GM13976 (cell line): Measurements from ENCODE around the gene CNTNAP2.

Experiments used
- DNase-seq: peaks from one replicate; pipeline ENCODE4 v3.0.0; 2012; ENCODE audit warnings: low spot score
- in situ Hi-C: fragments of 300-500 bp; cut with MboI; formaldehyde crosslinking; loops from one replicate; pipeline ENCODE4 v1.12.0; 2022; ENCODE audit warnings: low sequenced_read_pairs, mixed read lengths, inconsistent platforms; ENCODE audit not compliant: unreplicated experiment
- TF ChIP-seq, protein P1 (sequence below): IDR thresholded peaks from 2 replicates; pipeline ENCODE4 v1.5.1; 2012; ENCODE audit warnings: borderline replicate concordance, mild to moderate bottlenecking; ENCODE audit not compliant: insufficient read depth; ENCODE audit errors: extremely low read depth, missing control alignments, control extremely low read depth

Gene CNTNAP2

DNA sequence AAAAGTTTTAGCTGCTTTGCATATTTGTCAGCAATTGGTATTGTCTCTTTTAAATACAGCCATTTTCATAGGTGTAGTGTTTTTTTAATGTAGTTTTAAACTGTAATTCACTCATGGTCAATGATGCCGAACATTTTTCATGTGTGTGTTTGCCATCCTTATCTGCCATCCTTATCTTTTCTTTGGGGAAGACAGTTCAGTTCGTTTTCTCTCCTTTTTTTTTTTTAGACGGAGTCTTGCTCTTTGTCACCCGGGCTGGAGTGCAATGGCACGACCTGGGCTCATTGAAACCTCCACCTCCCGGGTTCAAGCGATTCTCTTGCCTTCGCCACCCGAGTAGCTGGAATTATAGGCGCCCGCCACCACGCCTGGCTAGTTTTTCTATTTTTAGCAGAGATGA, 545.3 kb downstream of the CNTNAP2 start:
- TF ChIP-seq, protein P1, sequence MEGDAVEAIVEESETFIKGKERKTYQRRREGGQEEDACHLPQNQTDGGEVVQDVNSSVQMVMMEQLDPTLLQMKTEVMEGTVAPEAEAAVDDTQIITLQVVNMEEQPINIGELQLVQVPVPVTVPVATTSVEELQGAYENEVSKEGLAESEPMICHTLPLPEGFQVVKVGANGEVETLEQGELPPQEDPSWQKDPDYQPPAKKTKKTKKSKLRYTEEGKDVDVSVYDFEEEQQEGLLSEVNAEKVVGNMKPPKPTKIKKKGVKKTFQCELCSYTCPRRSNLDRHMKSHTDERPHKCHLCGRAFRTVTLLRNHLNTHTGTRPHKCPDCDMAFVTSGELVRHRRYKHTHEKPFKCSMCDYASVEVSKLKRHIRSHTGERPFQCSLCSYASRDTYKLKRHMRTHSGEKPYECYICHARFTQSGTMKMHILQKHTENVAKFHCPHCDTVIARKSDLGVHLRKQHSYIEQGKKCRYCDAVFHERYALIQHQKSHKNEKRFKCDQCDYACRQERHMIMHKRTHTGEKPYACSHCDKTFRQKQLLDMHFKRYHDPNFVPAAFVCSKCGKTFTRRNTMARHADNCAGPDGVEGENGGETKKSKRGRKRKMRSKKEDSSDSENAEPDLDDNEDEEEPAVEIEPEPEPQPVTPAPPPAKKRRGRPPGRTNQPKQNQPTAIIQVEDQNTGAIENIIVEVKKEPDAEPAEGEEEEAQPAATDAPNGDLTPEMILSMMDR: no peak
- in situ Hi-C loops: no loop called here
- DNase-seq: no peak

GRCh38 chr7:146665023-146665422, 548.4 kb downstream of the CNTNAP2 start:
- TF ChIP-seq, protein P1: no peak
- DNase-seq: no peak
- in situ Hi-C loops: no loop called here

DNA sequence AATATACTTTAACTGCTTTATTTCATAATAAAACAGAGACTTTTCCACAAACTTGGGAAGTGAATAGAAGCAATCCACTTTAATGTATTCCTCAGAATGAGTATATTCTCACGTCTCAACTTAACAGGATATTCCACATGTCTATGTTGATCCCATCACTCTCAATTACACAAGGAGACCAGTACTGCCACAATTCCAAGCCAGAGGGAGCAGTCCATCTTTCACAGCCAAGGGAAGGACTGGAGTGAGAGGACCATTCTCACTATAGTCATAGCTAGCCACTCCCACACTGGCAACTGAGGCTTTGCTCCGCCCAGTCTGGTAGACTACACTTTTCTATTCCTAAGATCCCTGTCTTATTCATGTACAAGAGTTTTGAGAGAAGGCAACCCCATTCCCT, 553.9 kb downstream of the CNTNAP2 start:
- in situ Hi-C loops: no loop called here
- TF ChIP-seq, protein P1: no peak
- no peak for DNase-seq

DNA sequence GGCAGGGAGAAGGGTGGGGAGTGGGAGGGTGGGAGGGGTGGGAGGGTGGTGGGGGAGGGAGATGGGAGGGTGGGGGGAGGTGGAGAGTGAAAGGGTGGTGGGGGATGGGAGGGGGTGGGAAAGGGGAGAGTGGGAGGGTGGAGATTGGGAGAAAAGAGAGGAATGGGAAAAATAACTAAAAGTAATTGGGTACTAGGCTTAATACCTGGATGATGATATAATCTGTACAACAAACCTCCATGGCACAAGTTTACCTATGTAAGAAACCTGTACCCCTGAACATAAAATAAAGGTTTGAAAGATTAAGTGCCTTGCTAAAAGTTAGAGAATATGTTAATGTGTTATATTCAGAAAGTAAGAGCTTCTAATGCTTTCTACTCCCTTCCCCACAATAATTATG, 564.9 kb downstream of the CNTNAP2 start:
- TF ChIP-seq, protein P1: no peak
- in situ Hi-C loops: no loop called here
- no peak for DNase-seq

- in situ Hi-C loops: no loop called here
- TF ChIP-seq, protein P1: no peak
- no peak for DNase-seq
Measured at GRCh38 chr7:146683439-146683838, 566.8 kb downstream of the CNTNAP2 start.

DNA sequence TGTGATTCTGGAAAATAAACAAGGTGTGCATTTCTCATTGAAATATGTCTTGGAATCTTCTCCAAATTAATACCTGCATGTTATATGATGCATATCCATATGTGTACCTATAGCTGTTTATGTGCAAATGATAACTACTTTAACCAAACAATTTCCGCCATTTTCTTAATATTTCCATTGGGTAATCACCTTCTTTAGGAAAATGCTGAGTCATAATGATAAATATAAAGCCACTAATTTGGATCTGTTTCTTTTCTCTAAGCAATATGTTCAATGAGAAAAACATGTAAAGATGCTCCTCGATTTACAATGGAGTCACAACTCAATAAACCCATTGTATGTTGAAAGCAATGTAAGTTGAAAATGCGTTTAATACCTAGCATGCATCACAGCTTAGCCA, 574.4 kb downstream of the CNTNAP2 start:
- in situ Hi-C loops: no loop called here
- TF ChIP-seq, protein P1: no peak
- DNase-seq: no peak
